HCT116 (cell line): ENCODE results near the gene CDA.

Experiments
- CTCF ChIP-seq, 3 experiments: fragments of 200-600 bp in 1 of 3; sonication (generic) in 1 of 3; IDR thresholded peaks in 2 of 3; conservative IDR thresholded peaks in 1 of 3; 2 replicates each; pipeline ENCODE4 v1.5.1; 2012 to 2017; ENCODE audit warnings: low read depth in 2 of 3, low read length in 2 of 3, antibody characterized with exemption in 1 of 3, borderline replicate concordance in 1 of 3, control low read depth in 1 of 3, mild to moderate bottlenecking in 1 of 3, mixed read lengths in 1 of 3, mixed run types in 1 of 3, moderate library complexity in 1 of 3; ENCODE audit not compliant: insufficient read depth in 1 of 3
- POLR2AphosphoS5 ChIP-seq: IDR thresholded peaks from 2 replicates; pipeline ENCODE4 v1.6.1; 2011; ENCODE audit warnings: mild to moderate bottlenecking, low read depth, low read length, moderate library complexity
- ZBTB33 ChIP-seq: IDR thresholded peaks from 2 replicates; pipeline ENCODE4 v1.6.1; 2011; ENCODE audit warnings: mild to moderate bottlenecking, low read length, moderate library complexity; ENCODE audit not compliant: insufficient replicate concordance; ENCODE audit errors: extremely low read depth
- ZNF274 ChIP-seq: fragments of 200-500 bp; sonication (Bioruptor generic); IDR thresholded peaks from 2 replicates; pipeline ENCODE4 v1.6.1; 2014; ENCODE audit warnings: mild to moderate bottlenecking, low read depth, low read length, inconsistent platforms

GRCh38 chr1:20596106-20596505 lies 7.2 kb downstream of the CDA start:
- TF ChIP-seq CTCF (IDR thresholded peaks at IDR 0.05 in 2 of 3, conservative IDR thresholded peaks at IDR 0.05 in 1 of 3; ENCODE audit: borderline replicate concordance in 1 of 3, insufficient read depth in 1 of 3, low read depth in 2 of 3, low read length in 2 of 3) (no peak), ZBTB33 (no peak), ZNF274 (no peak), POLR2AphosphoS5 (no peak)
